Calu3 (cell line): ENCODE results near the gene PTPRE. TPM values are rescaled to one million over a fixed set of nuclear protein-coding genes. Genes with fewer than 3 reads are reported as not detected.
A peak's percentile ranks its signal among the peaks of the same experiment; 100 is the strongest.

Experiments used
- Bru-seq: library from RNA; stranded (reverse); fragments of 400-500 nt; gene quantifications from one replicate; lab custom pipeline; 2021; lab: Mats Ljungman, UMichigan
- BruChase-seq, 2 experiments: library from RNA; stranded (reverse); fragments of 400-500 nt; gene quantifications; one replicate each; lab custom pipeline; 2021; lab: Mats Ljungman, UMichigan
- BruUV-seq: library from RNA; stranded (reverse); fragments of 400-500 nt; replicated peaks from 2 replicates; lab custom pipeline; 2021; lab: Mats Ljungman, UMichigan
- CTCF ChIA-PET: fragments of 300-600 bp; sonication (Branson Sonifier 250); formaldehyde crosslinking; loops from one replicate; lab custom pipeline; 2022; ENCODE audit warnings: antibody characterized with exemption; lab: Charles Lee
- DNase-seq: peaks from one replicate; pipeline ENCODE4 v3.0.0; 2022
- H3K27ac Mint-ChIP-seq: one replicate; pipeline ENCODE4 v1.8.0; 2022; ENCODE audit warnings: mixed read lengths; ENCODE audit not compliant: unreplicated experiment
- H3K27me3 Mint-ChIP-seq: one replicate; pipeline ENCODE4 v1.8.0; 2022; ENCODE audit warnings: mixed read lengths; ENCODE audit not compliant: unreplicated experiment
- H3K36me3 Mint-ChIP-seq: one replicate; pipeline ENCODE4 v1.8.0; 2022; ENCODE audit warnings: mild to moderate bottlenecking, moderate library complexity, mixed read lengths; ENCODE audit not compliant: insufficient read depth, unreplicated experiment
- H3K4me1 Mint-ChIP-seq: one replicate; pipeline ENCODE4 v1.8.0; 2022; ENCODE audit warnings: mild to moderate bottlenecking, low read depth, mixed read lengths; ENCODE audit not compliant: unreplicated experiment
- H3K4me3 Mint-ChIP-seq: one replicate; pipeline ENCODE4 v1.8.0; 2022; ENCODE audit warnings: mild to moderate bottlenecking, low read depth, moderate library complexity, mixed read lengths; ENCODE audit not compliant: unreplicated experiment
- H3K9me3 Mint-ChIP-seq: one replicate; pipeline ENCODE4 v1.8.0; 2022; ENCODE audit warnings: low read depth, mixed read lengths; ENCODE audit not compliant: unreplicated experiment
- CTCF ChIP-seq: fragments of 200-600 bp; IDR thresholded peaks from one replicate; pipeline ENCODE4 v1.8.0; 2022; ENCODE audit warnings: antibody characterized with exemption; ENCODE audit not compliant: unreplicated experiment
- intact Hi-C: fragments of 100-400 bp; cut with micrococcal nuclease; formaldehyde crosslinking; loops from one replicate; pipeline ENCODE4 v1.10.0; 2022; ENCODE audit not compliant: unreplicated experiment
- long read RNA-seq: library from polyadenylated mRNA; stranded (forward); transcript quantifications from one replicate; pipeline ENCODE4 v2.0.0, GENCODE V29; 2022
- total RNA-seq: library from RNA; stranded (reverse); gene quantifications from 2 replicates; pipeline ENCODE4 v1.2.3, GENCODE V29; 2022

The PTPRE gene
- total RNA-seq (5.9 and 7.6 TPM in 2 replicates), Bru-seq, nascent RNA (percentile 47 among the genes with signal in this experiment), BruChase-seq, experiment 1, labeled RNA remaining after a 6-hour chase (percentile 55 among the genes with signal in this experiment), BruChase-seq, experiment 2, labeled RNA remaining after a 2-hour chase (percentile 60 among the genes with signal in this experiment)
- long read RNA-seq, partial matches to known transcripts: 0 of 6 reads
- long read RNA-seq, other reads (novel, unspliced or antisense): 6 of 6 reads

GRCh38 chr10:127906548-127907377, at the start of gene PTPRE:
Gene PTPRE, plus strand, starts transcription at chr10:127907103. Its CDS starts 133,779 bp downstream, at chr10:128040882.
- H3K27ac Mint-ChIP-seq: peak within 1 kb of the TSS; percentile 9
- peak within 1 kb of the TSS; percentile 53 for H3K4me3 Mint-ChIP-seq
- CTCF ChIA-PET: interaction anchor here (0.6 to 3.9 kb wide), 4 partner anchors 85 to 772 kb away, joined by 3 to 30 read pairs (median 4); no protein-coding TSS in a partner anchor
- peak; percentile 86 for DNase-seq
- intact Hi-C loops: loop anchor here (1.0 to 5.0 kb wide), 2 partner anchors 105 to 161 kb away; no protein-coding TSS in a partner anchor
- no peaks in the 10 kb centered on the region for H3K27me3 Mint-ChIP-seq
- no TSS peak for BruUV-seq
- H3K36me3 Mint-ChIP-seq: peaks cover 12% of the 10 kb centered on the region
- TF ChIP-seq CTCF: peak; percentile 67
- peaks cover 34% of the 10 kb centered on the region for H3K4me1 Mint-ChIP-seq
- peaks cover 2% of the 10 kb centered on the region for H3K9me3 Mint-ChIP-seq

DNA sequence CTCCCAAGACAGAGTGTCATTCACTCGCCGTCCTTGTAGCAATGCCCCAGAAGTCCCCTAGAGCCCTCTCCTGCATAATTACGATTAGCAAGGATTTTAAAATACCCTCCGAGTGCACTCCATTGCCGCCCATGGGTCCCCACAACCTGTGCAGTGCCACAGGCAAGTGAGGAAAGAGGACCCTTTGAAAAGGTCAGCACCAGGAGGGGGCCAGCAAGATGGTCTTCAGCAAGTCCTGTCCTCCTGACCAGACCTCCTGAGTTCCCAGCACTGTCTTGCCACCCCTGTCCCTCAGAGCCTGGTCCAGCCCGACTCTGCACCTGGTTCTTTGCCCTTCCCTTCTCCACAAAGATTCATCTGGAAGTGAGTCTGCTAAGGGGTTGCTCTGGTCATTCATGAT, 46.3 kb upstream of the PTPRE start:
- no peaks in the 10 kb centered on the region for H3K36me3 Mint-ChIP-seq
- intact Hi-C loops: no loop called here
- TF ChIP-seq CTCF: no peak
- H3K4me3 Mint-ChIP-seq: no peak overlapping the region
- H3K27ac Mint-ChIP-seq: no peak overlapping the region
- peaks cover 45% of the 10 kb centered on the region for H3K27me3 Mint-ChIP-seq
- no peaks in the 10 kb centered on the region for H3K4me1 Mint-ChIP-seq
- CTCF ChIA-PET: no interaction called here
- H3K9me3 Mint-ChIP-seq: peaks cover 4% of the 10 kb centered on the region
- no peak for DNase-seq
- BruUV-seq: no TSS peak

DNA sequence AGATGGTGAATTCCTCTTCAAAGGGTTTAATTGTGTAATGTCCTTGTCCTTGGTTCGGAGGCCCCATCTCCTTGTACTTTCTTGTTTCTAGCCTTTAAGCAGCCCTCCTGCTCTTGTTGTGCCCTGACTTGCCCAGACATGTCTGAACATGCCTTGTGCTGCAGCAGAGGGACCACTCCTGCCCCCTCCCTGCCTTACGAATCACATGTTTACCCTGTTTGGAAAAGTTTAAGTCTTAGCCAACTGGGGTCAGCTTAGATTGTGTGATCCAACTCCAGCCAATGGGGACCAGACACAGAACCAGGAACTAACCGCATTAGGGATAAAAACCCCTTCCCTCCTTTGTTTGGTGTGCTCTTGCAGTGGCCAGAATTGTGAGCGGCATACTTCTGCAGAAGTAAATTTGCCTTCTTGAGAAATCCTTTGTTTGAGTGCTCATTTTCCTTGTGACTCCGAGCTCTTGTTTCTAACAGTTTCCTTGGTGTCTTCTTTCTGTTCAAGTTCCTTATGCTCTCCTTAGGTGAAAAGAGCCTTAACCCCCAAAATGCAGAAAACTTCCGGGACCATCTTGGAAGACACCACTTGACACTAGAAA, 43.6 kb upstream of the PTPRE start:
- TF ChIP-seq CTCF: no peak
- Mint-ChIP-seq H3K27me3 (peaks cover 52% of the 10 kb centered on the region), H3K4me1 (no peaks in the 10 kb centered on the region), H3K4me3 (no peak overlapping the region), H3K9me3 (peaks cover 4% of the 10 kb centered on the region), H3K27ac (no peak overlapping the region), H3K36me3 (no peaks in the 10 kb centered on the region)
- intact Hi-C loops: no loop called here
- CTCF ChIA-PET: no interaction called here
- BruUV-seq: no TSS peak
- DNase-seq: no peak

- intact Hi-C loops: no loop called here
- DNase-seq: no peak
- peaks cover 4% of the 10 kb centered on the region for H3K9me3 Mint-ChIP-seq
- CTCF ChIA-PET: no interaction called here
- no TSS peak for BruUV-seq
- H3K36me3 Mint-ChIP-seq: no peaks in the 10 kb centered on the region
- no peak overlapping the region for H3K4me3 Mint-ChIP-seq
- H3K27me3 Mint-ChIP-seq: peaks cover 83% of the 10 kb centered on the region
- H3K27ac Mint-ChIP-seq: no peak overlapping the region
- no peaks in the 10 kb centered on the region for H3K4me1 Mint-ChIP-seq
- TF ChIP-seq CTCF: no peak
Observed at GRCh38 chr10:127866276-127867013, 40.5 kb upstream of the PTPRE start.
